Colonic mucosa (tissue), 4 donors: Measurements from ENCODE around the gene OR6S1. TPM values are rescaled to one million over a fixed set of nuclear protein-coding genes. Genes with fewer than 3 reads are reported as not detected.

Experiments
- DNase-seq: peaks from one replicate; pipeline ENCODE4 v3.0.0-alpha.2; 2020
- H3K27ac ChIP-seq: fragments of 200-600 bp; one replicate; pipeline ENCODE4 v1.8.0; 2021
- H3K27me3 ChIP-seq: fragments of 200-600 bp; one replicate; pipeline ENCODE4 v1.8.0; 2021
- H3K36me3 ChIP-seq: fragments of 200-600 bp; one replicate; pipeline ENCODE4 v1.8.0; 2021
- H3K4me1 ChIP-seq: fragments of 200-600 bp; one replicate; pipeline ENCODE4 v1.8.0; 2021; ENCODE audit warnings: mild to moderate bottlenecking
- H3K4me3 ChIP-seq: fragments of 200-600 bp; one replicate; pipeline ENCODE4 v1.8.0; 2021
- H3K9ac ChIP-seq, 2 donors: one replicate each; pipeline ENCODE4 v1.7.0; 2013; ENCODE audit warnings: control low read depth in 2 of 2, low read depth in 2 of 2, low read length in 2 of 2
- H3K9me3 ChIP-seq: fragments of 200-600 bp; one replicate; pipeline ENCODE4 v1.8.0; 2021
- CTCF ChIP-seq: fragments of 200-600 bp; IDR thresholded peaks from one replicate; pipeline ENCODE4 v1.8.0; 2022; ENCODE audit warnings: antibody characterized with exemption, mild to moderate bottlenecking
- intact Hi-C: fragments of 100-400 bp; cut with DNase I; formaldehyde crosslinking; loops from one replicate; pipeline ENCODE4 v1.14.1; 2022
- total RNA-seq, 2 donors: library from RNA; stranded (reverse); fragmentation: NEBNext Ultra II Directional in 1 of 2; extraction: Animal tissue kit (Norgen Biotek cat#: 25700) in 1 of 2; gene quantifications; one replicate each; pipeline ENCODE4 v1.2.1, GENCODE V29; 2021
- donor health status: healthy.
- donor health status: DM: no; HTN: no; CAD: no.
- donor health status: DM: no; HTN: no; CAD: no.

The OR6S1 gene
- total RNA-seq, 2 donors from 2014 or later = not detected

GRCh38 chr14:20592574-20592973 lies 48.9 kb downstream of the OR6S1 start:
- TF ChIP-seq CTCF = no peak
- no peak overlapping the region for H3K4me3 ChIP-seq
- H3K9me3 ChIP-seq = no peaks in the 10 kb centered on the region
- intact Hi-C loops = no loop called here
- no peaks in the 10 kb centered on the region for H3K36me3 ChIP-seq
- no peaks in the 10 kb centered on the region for H3K27me3 ChIP-seq
- H3K27ac ChIP-seq = no peak overlapping the region
- no peaks in the 10 kb centered on the region for H3K4me1 ChIP-seq
- H3K9ac ChIP-seq = no peak overlapping the region
- DNase-seq = no peak

GRCh38 chr14:20591235-20591634 lies 50.3 kb downstream of the OR6S1 start, which contains the start of gene RNASE12:
Gene RNASE12 (minus strand): TSS chr14:20591376. CDS start chr14:20590723, 653 bp downstream.
- Histone ChIP-seq H3K9ac (no peak within 1 kb of the TSS), H3K27ac (no peak within 1 kb of the TSS), H3K9me3 (no peaks in the 10 kb centered on the region), H3K4me1 (no peaks in the 10 kb centered on the region), H3K4me3 (no peak within 1 kb of the TSS), H3K27me3 (no peaks in the 10 kb centered on the region), H3K36me3 (no peaks in the 10 kb centered on the region)
- DNase-seq = no peak
- no peak for TF ChIP-seq CTCF
- intact Hi-C loops = no loop called here

Other genes with a start within 250 kb of the OR6S1 start
- 10 to 100 TPM; 53.7 to 71.3 TPM for gene TEP1, start 228.2 kb downstream of the OR6S1 start, total RNA-seq
- gene KLHL33, start 205.5 kb downstream of the OR6S1 start, total RNA-seq = under 1 TPM; 0.05 TPM
- 10 to 100 TPM; 26.9 to 42.0 TPM for gene OSGEP, start 186.9 kb downstream of the OR6S1 start, total RNA-seq
- 100 to 1,000 TPM; 119 to 169 TPM for gene APEX1, start 186.5 kb downstream of the OR6S1 start, total RNA-seq
- gene PIP4P1, start 180.3 kb downstream of the OR6S1 start, total RNA-seq = 10 to 100 TPM; 30.3 to 54.6 TPM
- gene PNP, start 172.3 kb downstream of the OR6S1 start, total RNA-seq = 100 to 1,000 TPM; 121 to 123 TPM
- gene RNASE10, start 136.2 kb downstream of the OR6S1 start, total RNA-seq = under 1 TPM; 0.35 to 0.57 TPM
- gene RNASE9, start 80.6 kb downstream of the OR6S1 start, total RNA-seq = not detected
- gene RNASE11, start 53.7 kb downstream of the OR6S1 start, total RNA-seq = not detected
- gene RNASE12, start 50.3 kb downstream of the OR6S1 start, total RNA-seq = not detected
- gene RNASE4, start 42.9 kb upstream of the OR6S1 start, total RNA-seq = 10 to 100 TPM; 41.5 to 94.7 TPM
- 10 to 100 TPM; 50.0 to 73.6 TPM for gene ANG, start 47.1 kb upstream of the OR6S1 start, total RNA-seq
- gene EDDM3A, start 104.2 kb upstream of the OR6S1 start, total RNA-seq = not detected
- gene EDDM3B, start 126.7 kb upstream of the OR6S1 start, total RNA-seq = not detected
- gene RNASE6, start 139.6 kb upstream of the OR6S1 start, total RNA-seq = 1 to 10 TPM; 3.4 to 6.8 TPM
- 100 to 1,000 TPM; 189 to 244 TPM for gene RNASE1, start 161.2 kb upstream of the OR6S1 start, total RNA-seq
- gene RNASE3, start 249.7 kb upstream of the OR6S1 start, total RNA-seq = not detected